Neuronal stem cell (in vitro differentiated cells): Measurements from ENCODE around the gene SENP1.

Experiments
- DNase-seq: peaks from one replicate; pipeline ENCODE4 v3.0.0-alpha.2; 2013; ENCODE audit warnings: low spot score
- H2AFZ ChIP-seq: one replicate; pipeline ENCODE4 v1.6.1; 2013; ENCODE audit warnings: mild to moderate bottlenecking, low read length, inconsistent platforms
- H2AK5ac ChIP-seq: 2 replicates; pipeline ENCODE4 v1.6.1; 2013; ENCODE audit warnings: low read depth, mild to moderate bottlenecking, inconsistent platforms, low read length, moderate library complexity, mixed read lengths
- H2BK120ac ChIP-seq: 2 replicates; pipeline ENCODE4 v1.6.1; 2013; ENCODE audit warnings: low read depth, mild to moderate bottlenecking, inconsistent platforms, low read length, moderate library complexity, mixed read lengths
- H2BK12ac ChIP-seq: one replicate; pipeline ENCODE4 v1.6.1; 2013; ENCODE audit warnings: low read length, inconsistent platforms
- H2BK15ac ChIP-seq: 2 replicates; pipeline ENCODE4 v1.6.1; 2013; ENCODE audit warnings: mild to moderate bottlenecking, low read length, inconsistent platforms, mixed read lengths
- H2BK5ac ChIP-seq: one replicate; pipeline ENCODE4 v1.6.1; 2013; ENCODE audit warnings: inconsistent platforms, mild to moderate bottlenecking, low read length, moderate library complexity
- H3K14ac ChIP-seq: one replicate; pipeline ENCODE4 v1.6.1; 2013; ENCODE audit warnings: low read length, inconsistent platforms
- H3K18ac ChIP-seq: 2 replicates; pipeline ENCODE4 v1.6.1; 2013; ENCODE audit warnings: low read length, inconsistent platforms
- H3K23ac ChIP-seq: 2 replicates; pipeline ENCODE4 v1.6.1; 2013; ENCODE audit warnings: low read depth, mild to moderate bottlenecking, mixed read lengths, low read length, inconsistent platforms; ENCODE audit not compliant: poor library complexity
- H3K27ac ChIP-seq: replicated peaks from 3 replicates; pipeline ENCODE4 v1.5.1; 2013; ENCODE audit warnings: low read length, inconsistent platforms
- H3K27me3 ChIP-seq, 3 experiments: 2 replicates each; pipeline ENCODE4 v1.6.1; 2013; ENCODE audit warnings: low read length in 3 of 3, mild to moderate bottlenecking in 2 of 3, inconsistent platforms in 1 of 3, low read depth in 1 of 3, mixed read lengths in 1 of 3, moderate library complexity in 1 of 3; ENCODE audit not compliant: control insufficient read depth in 3 of 3, insufficient read depth in 3 of 3
- H3K36me3 ChIP-seq, 2 donors: replicated peaks in 1 of 2; 2 replicates each; pipeline ENCODE4 v1.6.1; 2013; ENCODE audit warnings: low read length in 2 of 2; ENCODE audit not compliant: control insufficient read depth in 2 of 2, insufficient read depth in 2 of 2
- H3K4ac ChIP-seq: 2 replicates; pipeline ENCODE4 v1.6.1; 2013; ENCODE audit warnings: inconsistent platforms, mild to moderate bottlenecking, low read length, moderate library complexity
- H3K4me1 ChIP-seq, 2 donors: 1 replicate in 1 of 2; 2 replicates in 1 of 2; pipeline ENCODE4 v1.6.1; 2013; ENCODE audit warnings: low read length in 2 of 2, low read depth in 1 of 2; ENCODE audit not compliant: control insufficient read depth in 2 of 2, insufficient read depth in 1 of 2
- H3K4me2 ChIP-seq: one replicate; pipeline ENCODE4 v1.6.1; 2013; ENCODE audit warnings: mild to moderate bottlenecking, low read length, inconsistent platforms; ENCODE audit not compliant: insufficient read depth, poor library complexity, severe bottlenecking
- H3K4me3 ChIP-seq, 2 donors: 2 replicates each; pipeline ENCODE4 v1.5.1; 2013; ENCODE audit warnings: low read length in 2 of 2, mild to moderate bottlenecking in 2 of 2, inconsistent platforms in 1 of 2, moderate library complexity in 1 of 2
- H3K79me1 ChIP-seq: one replicate; pipeline ENCODE4 v1.6.1; 2013; ENCODE audit warnings: low read depth, mild to moderate bottlenecking, inconsistent platforms, low read length, moderate library complexity
- H3K9ac ChIP-seq: one replicate; pipeline ENCODE4 v1.6.1; 2013; ENCODE audit warnings: mild to moderate bottlenecking, low read depth, low read length, inconsistent platforms; ENCODE audit not compliant: poor library complexity
- H3K9me3 ChIP-seq, 2 donors: replicated peaks in 1 of 2; 2 replicates each; pipeline versions ENCODE3 to v1.6.1; 2013; ENCODE audit warnings: low read length in 2 of 2, mild to moderate bottlenecking in 2 of 2, inconsistent platforms in 1 of 2, low read depth in 1 of 2, mixed read lengths in 1 of 2, moderate library complexity in 1 of 2; ENCODE audit not compliant: control insufficient read depth in 2 of 2, insufficient read depth in 1 of 2
- H4K8ac ChIP-seq: one replicate; pipeline ENCODE4 v1.6.1; 2013; ENCODE audit warnings: low read depth, mild to moderate bottlenecking, inconsistent platforms, low read length, moderate library complexity
- H4K91ac ChIP-seq: one replicate; pipeline ENCODE4 v1.6.1; 2013; ENCODE audit warnings: low read length, low read depth, mild to moderate bottlenecking, inconsistent platforms; ENCODE audit not compliant: poor library complexity
- WGBS, 2 donors: extraction: QIAGEN DNeasy Blood & Tissue Kit; methylation state at CpG; one replicate each; pipeline ENCODE4 v1.1.7; 2013; ENCODE audit warnings: missing lambda C conversion rate in 2 of 2, mixed read lengths in 1 of 2; ENCODE audit not compliant: insufficient read length in 2 of 2, insufficient replicate concordance in 1 of 2; ENCODE audit errors: extremely low coverage in 2 of 2; 5-methylcytosine and 5-hydroxymethylcytosine counted together

SENP1 gene

GRCh38 chr12:48078901-48079300 is 27.0 kb downstream of the SENP1 start:
- Histone ChIP-seq H3K79me1 (no peaks in the 10 kb centered on the region), H3K4me2 (no peak overlapping the region), H3K9ac (no peak overlapping the region), H4K91ac (no peak overlapping the region), H2AFZ (no peak overlapping the region), H3K18ac (no peak overlapping the region), H3K4me1 (no peaks in the 10 kb centered on the region), H3K4me3 (no peak overlapping the region), H3K4ac (no peak overlapping the region), H3K9me3 (peaks cover 0 to 8% of the 10 kb centered on the region in 2 donors), H2BK120ac (no peak overlapping the region), H2BK12ac (no peak overlapping the region), H3K27ac (no peak overlapping the region), H4K8ac (no peak overlapping the region), H2AK5ac (no peak overlapping the region), H3K27me3 (no peaks in the 10 kb centered on the region), H3K14ac (no peak overlapping the region), H3K36me3 (peaks cover 6 to 88% of the 10 kb centered on the region in 2 donors), H3K23ac (no peak overlapping the region), H2BK5ac (no peak overlapping the region), H2BK15ac (no peak overlapping the region)
- WGBS, 2 donors, result no CpG with 5 or more reads among the region's 5 CpGs
- DNase-seq, result no peak

- H4K91ac ChIP-seq, result no peak overlapping the region
- no peak overlapping the region for H2BK120ac ChIP-seq
- no peak overlapping the region for H3K4me3 ChIP-seq
- no CpG with 5 or more reads among the region's 2 CpGs for WGBS, 2 donors
- H2BK15ac ChIP-seq, result no peak overlapping the region
- no peak overlapping the region for H4K8ac ChIP-seq
- peaks cover 10 to 88% of the 10 kb centered on the region in 2 donors for H3K36me3 ChIP-seq
- H2BK12ac ChIP-seq, result no peak overlapping the region
- H3K14ac ChIP-seq, result no peak overlapping the region
- H3K4me1 ChIP-seq, result no peaks in the 10 kb centered on the region
- no peak overlapping the region for H3K4ac ChIP-seq
- H3K18ac ChIP-seq, result no peak overlapping the region
- no peak overlapping the region for H2BK5ac ChIP-seq
- H2AFZ ChIP-seq, result no peak overlapping the region
- no peak overlapping the region for H3K9ac ChIP-seq
- no peak overlapping the region for H3K27ac ChIP-seq
- no peaks in the 10 kb centered on the region for H3K79me1 ChIP-seq
- H3K23ac ChIP-seq, result no peak overlapping the region
- no peak overlapping the region for H2AK5ac ChIP-seq
- H3K4me2 ChIP-seq, result no peak overlapping the region
- peaks cover 0 to 8% of the 10 kb centered on the region in 2 donors for H3K9me3 ChIP-seq
- no peak for DNase-seq
- no peaks in the 10 kb centered on the region for H3K27me3 ChIP-seq
Measured at GRCh38 chr12:48077111-48077510, 28.8 kb downstream of the SENP1 start.

GRCh38 chr12:48075832-48076231 is 30.0 kb downstream of the SENP1 start:
- no peak overlapping the region for H2BK12ac ChIP-seq
- H3K9ac ChIP-seq, result no peak overlapping the region
- no peak overlapping the region for H3K4me2 ChIP-seq
- H3K27ac ChIP-seq, result no peak overlapping the region
- H3K4ac ChIP-seq, result no peak overlapping the region
- no peaks in the 10 kb centered on the region for H3K79me1 ChIP-seq
- H3K23ac ChIP-seq, result no peak overlapping the region
- H4K8ac ChIP-seq, result no peak overlapping the region
- H3K4me3 ChIP-seq, result no peak overlapping the region
- H2BK5ac ChIP-seq, result no peak overlapping the region
- H2AK5ac ChIP-seq, result no peak overlapping the region
- no peak overlapping the region for H3K14ac ChIP-seq
- no peaks in the 10 kb centered on the region for H3K4me1 ChIP-seq
- no peak for DNase-seq
- peaks cover 0 to 8% of the 10 kb centered on the region in 2 donors for H3K9me3 ChIP-seq
- no peaks in the 10 kb centered on the region for H3K27me3 ChIP-seq
- no peak overlapping the region for H4K91ac ChIP-seq
- no peak overlapping the region for H3K18ac ChIP-seq
- WGBS, 2 donors, result no CpG with 5 or more reads among the region's 1 CpG
- H2BK120ac ChIP-seq, result no peak overlapping the region
- H2AFZ ChIP-seq, result no peak overlapping the region
- H3K36me3 ChIP-seq, result peaks cover 10 to 88% of the 10 kb centered on the region in 2 donors
- H2BK15ac ChIP-seq, result no peak overlapping the region

GRCh38 chr12:48074266-48074665 is 31.6 kb downstream of the SENP1 start:
- no peak overlapping the region for H2AFZ ChIP-seq
- H4K91ac ChIP-seq, result no peak overlapping the region
- H3K4me1 ChIP-seq, result no peaks in the 10 kb centered on the region
- no peaks in the 10 kb centered on the region for H3K27me3 ChIP-seq
- H2AK5ac ChIP-seq, result no peak overlapping the region
- no peak overlapping the region for H3K4me3 ChIP-seq
- peaks cover 12 to 88% of the 10 kb centered on the region in 2 donors for H3K36me3 ChIP-seq
- H2BK5ac ChIP-seq, result no peak overlapping the region
- no peak overlapping the region for H2BK120ac ChIP-seq
- no peak overlapping the region for H3K23ac ChIP-seq
- no peak overlapping the region for H3K4ac ChIP-seq
- no peak overlapping the region for H2BK12ac ChIP-seq
- no peak overlapping the region for H3K18ac ChIP-seq
- DNase-seq, result no peak
- H3K4me2 ChIP-seq, result no peak overlapping the region
- no peak overlapping the region for H4K8ac ChIP-seq
- H3K9me3 ChIP-seq, result peaks cover 0 to 8% of the 10 kb centered on the region in 2 donors
- H3K9ac ChIP-seq, result no peak overlapping the region
- H3K79me1 ChIP-seq, result no peaks in the 10 kb centered on the region
- no CpG with 5 or more reads among the region's 1 CpG for WGBS, 2 donors
- H3K27ac ChIP-seq, result no peak overlapping the region
- no peak overlapping the region for H3K14ac ChIP-seq
- no peak overlapping the region for H2BK15ac ChIP-seq
